K562 (cell line): Measurements from ENCODE around the gene HIRIP3. TPM values are rescaled to one million over a fixed set of nuclear protein-coding genes. Genes with fewer than 3 reads are reported as not detected.

Experiments
- BDP1 ChIP-seq: IDR thresholded peaks from 3 replicates; pipeline ENCODE4 v1.6.1; 2011; ENCODE audit not compliant: insufficient read length, insufficient read depth
- CCAR2 ChIP-seq: fragments of 200-400 bp; formaldehyde crosslinking; IDR thresholded peaks from 2 replicates; pipeline ENCODE4 v1.6.1; 2017; ENCODE audit warnings: mild to moderate bottlenecking, low read depth, low read length
- CTBP1 ChIP-seq: fragments of 450-650 bp; IDR thresholded peaks from 2 replicates; pipeline ENCODE4 v1.6.1; 2016; ENCODE audit warnings: borderline replicate concordance
- FOXK1 ChIP-seq: sonication (generic); formaldehyde crosslinking; IDR thresholded peaks from 2 replicates; pipeline ENCODE4 v1.8.0; 2022; ENCODE audit warnings: missing genetic modification reagents, mild to moderate bottlenecking, borderline replicate concordance
- GTF2A2 ChIP-seq: IDR thresholded peaks from 2 replicates; pipeline ENCODE4 v1.6.1; 2016; ENCODE audit warnings: mild to moderate bottlenecking, missing genetic modification characterization, missing compliant biosample characterization
- KLF10 ChIP-seq: fragments of 250-450 bp; sonication (Bioruptor Pico); IDR thresholded peaks from 2 replicates; pipeline ENCODE4 v1.6.1; 2021; ENCODE audit warnings: matching md5 sums
- MEF2A ChIP-seq: IDR thresholded peaks from 2 replicates; pipeline ENCODE4 v1.6.1; 2011; ENCODE audit warnings: low read depth, mild to moderate bottlenecking, low read length, moderate library complexity; ENCODE audit not compliant: control insufficient read depth
- NELFE ChIP-seq: IDR thresholded peaks from 2 replicates; pipeline ENCODE4 v1.6.1; 2011; ENCODE audit warnings: mild to moderate bottlenecking; ENCODE audit not compliant: insufficient read depth, insufficient read length
- NFRKB ChIP-seq: fragments of 450-650 bp; IDR thresholded peaks from 2 replicates; pipeline ENCODE4 v1.6.1; 2016; ENCODE audit warnings: low read depth
- PHB ChIP-seq: fragments of 250-450 bp; sonication (Bioruptor Pico); IDR thresholded peaks from 2 replicates; pipeline ENCODE4 v1.5.0; 2021
- RHOXF2B ChIP-seq: fragments of 250-450 bp; sonication (Bioruptor Pico); conservative IDR thresholded peaks from 2 replicates; pipeline ENCODE4 v1.5.1; 2021
- SLC30A9 ChIP-seq: fragments of 250-450 bp; sonication (Bioruptor Pico); IDR thresholded peaks from 2 replicates; pipeline ENCODE4 v1.8.0; 2022; ENCODE audit warnings: mild to moderate bottlenecking, moderate library complexity
- SMAD2 ChIP-seq: fragments of 150-350 bp; IDR thresholded peaks from 2 replicates; pipeline ENCODE4 v1.6.1; 2014; ENCODE audit warnings: low read depth, mild to moderate bottlenecking, low read length
- SPI1 ChIP-seq: IDR thresholded peaks from 2 replicates; pipeline ENCODE4 v1.6.1; 2011; ENCODE audit warnings: low read depth, low read length, control low read depth, borderline replicate concordance
- STAG1 ChIP-seq: sonication (generic); formaldehyde crosslinking; IDR thresholded peaks from 2 replicates; pipeline ENCODE4 v1.5.0; 2020; ENCODE audit warnings: missing genetic modification reagents, borderline replicate concordance
- SUPT5H ChIP-seq: fragments of 450-650 bp; IDR thresholded peaks from 2 replicates; pipeline ENCODE4 v1.6.1; 2016
- TAF9B ChIP-seq: fragments of 450-650 bp; IDR thresholded peaks from 2 replicates; pipeline ENCODE4 v1.6.1; 2018; ENCODE audit warnings: mild to moderate bottlenecking; ENCODE audit not compliant: partially characterized antibody
- TEAD2 ChIP-seq: fragments of 450-650 bp; IDR thresholded peaks from 2 replicates; pipeline ENCODE4 v1.6.1; 2016; ENCODE audit warnings: missing genetic modification characterization, control low read depth, missing compliant biosample characterization
- TOE1 ChIP-seq, 2 experiments: fragments of 450-650 bp in 1 of 2; sonication (generic) in 1 of 2; formaldehyde crosslinking in 1 of 2; IDR thresholded peaks; 2 replicates each; pipeline versions ENCODE4 v1.7.1 to v1.8.0; 2016 to 2022; ENCODE audit warnings: borderline replicate concordance in 2 of 2, mild to moderate bottlenecking in 2 of 2, antibody characterized with exemption in 1 of 2, inconsistent platforms in 1 of 2, low read depth in 1 of 2, missing genetic modification reagents in 1 of 2, moderate library complexity in 1 of 2
- ZBTB17 ChIP-seq: fragments of 450-650 bp; formaldehyde crosslinking; IDR thresholded peaks from 2 replicates; pipeline ENCODE4 v1.4.0; 2020; ENCODE audit warnings: mild to moderate bottlenecking
- ZFP36 ChIP-seq: fragments of 150-350 bp; IDR thresholded peaks from 2 replicates; pipeline ENCODE4 v1.6.1; 2018; ENCODE audit warnings: low read length, low read depth; ENCODE audit not compliant: partially characterized antibody
- ZNF146 ChIP-seq: IDR thresholded peaks from one replicate; pipeline ENCODE4 v1.6.1; 2018; ENCODE audit warnings: missing compliant biosample characterization; ENCODE audit not compliant: unreplicated experiment
- polyA plus RNA-seq, 8 experiments: library from polyadenylated mRNA; depleted of rRNA in 4 of 8; stranded (reverse) in 5 of 8; unstranded in 3 of 8; fragments of >200 nt; fragmentation: Nextera tagmentation in 2 of 8; fragmentation: Illumina TruSeq in 1 of 8; extraction: Ambion mirVana in 2 of 8; extraction: Trizol in 1 of 8; gene quantifications; 2 replicates each; pipeline versions ENCODE4 v1.2.1 to v1.2.3, GENCODE V29; 2011 to 2014; ENCODE audit warnings: inconsistent platforms in 1 of 8, missing spikeins in 1 of 8
- total RNA-seq, 7 experiments: library from RNA; depleted of rRNA in 6 of 7; stranded (reverse); fragments of >200 nt in 6 of 7; fragmentation: Illumina TruSeq in 2 of 7; extraction: Trizol in 2 of 7; gene quantifications; 2 replicates each; pipeline versions ENCODE4 v1.2.1 to v1.2.3, GENCODE V29; 2011 to 2021; ENCODE audit warnings: low replicate concordance in 1 of 7
- TF ChIP-seq, protein P1 (sequence below): conservative IDR thresholded peaks from 2 replicates; pipeline ENCODE4 v1.6.1; 2011; ENCODE audit warnings: low read depth, mild to moderate bottlenecking, low read length; ENCODE audit not compliant: control insufficient read depth
- TF ChIP-seq, protein P2 (sequence below): fragments of 450-650 bp; IDR thresholded peaks from 2 replicates; pipeline ENCODE4 v1.6.1; 2016; ENCODE audit warnings: mild to moderate bottlenecking
- TF ChIP-seq, protein P3 (sequence below): fragments of 250-450 bp; sonication (Bioruptor Pico); IDR thresholded peaks from 2 replicates; pipeline ENCODE4 v1.5.1; 2021; ENCODE audit warnings: mild to moderate bottlenecking

The HIRIP3 gene
- total and polyA plus RNA-seq, 9 of the 15 experiments (the other 6 are each of a cell fraction or from before 2014, with no cell fraction given) = 3.3 to 38.2 (median 18.2) TPM

DNA sequence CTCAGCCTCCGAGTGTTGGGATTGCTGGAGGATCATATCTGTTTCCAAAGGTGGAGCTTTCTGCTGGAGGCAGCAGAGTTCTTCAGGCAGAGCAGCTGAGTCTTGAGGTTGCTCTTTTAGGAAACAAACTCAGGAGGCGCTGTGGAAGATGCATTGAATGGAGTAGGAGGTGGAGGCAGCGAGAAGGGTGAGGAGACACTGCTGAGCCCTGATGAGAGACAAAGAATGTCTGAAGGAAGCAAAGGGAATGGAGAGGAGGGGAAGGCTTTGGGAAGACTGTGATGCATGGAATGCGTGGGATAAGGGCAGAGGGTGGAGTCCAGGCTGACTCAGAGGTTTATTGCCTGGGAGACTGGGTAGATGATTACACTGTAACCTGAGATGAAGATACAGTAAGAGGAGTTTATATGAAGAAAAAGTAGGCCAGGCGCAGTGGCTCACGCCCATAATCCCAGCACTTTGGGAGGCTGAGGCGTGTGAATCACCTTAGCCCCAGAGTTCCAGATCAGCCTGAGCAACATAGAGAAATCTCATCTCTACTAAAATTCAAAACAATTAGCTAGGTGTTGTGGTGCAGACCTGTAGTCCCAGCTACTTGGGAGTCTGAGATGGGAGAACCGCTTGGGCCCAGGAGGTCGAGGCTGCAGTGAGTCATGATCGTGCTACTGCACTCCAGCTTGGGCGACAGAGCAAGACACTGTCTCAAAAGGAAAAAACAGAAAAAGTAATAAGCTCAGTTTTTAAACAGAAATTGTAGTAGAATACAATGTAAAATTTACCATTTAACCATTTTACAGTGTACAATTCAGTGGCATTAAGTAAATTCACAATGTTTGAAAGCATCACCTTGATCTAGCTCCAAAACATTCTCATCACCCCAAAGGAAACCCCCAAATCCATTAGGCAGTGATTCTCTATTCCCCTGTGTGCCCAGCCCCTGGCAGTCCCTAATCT lies 51.3 kb downstream of the HIRIP3 start (continued):
- TF ChIP-seq, protein P1, sequence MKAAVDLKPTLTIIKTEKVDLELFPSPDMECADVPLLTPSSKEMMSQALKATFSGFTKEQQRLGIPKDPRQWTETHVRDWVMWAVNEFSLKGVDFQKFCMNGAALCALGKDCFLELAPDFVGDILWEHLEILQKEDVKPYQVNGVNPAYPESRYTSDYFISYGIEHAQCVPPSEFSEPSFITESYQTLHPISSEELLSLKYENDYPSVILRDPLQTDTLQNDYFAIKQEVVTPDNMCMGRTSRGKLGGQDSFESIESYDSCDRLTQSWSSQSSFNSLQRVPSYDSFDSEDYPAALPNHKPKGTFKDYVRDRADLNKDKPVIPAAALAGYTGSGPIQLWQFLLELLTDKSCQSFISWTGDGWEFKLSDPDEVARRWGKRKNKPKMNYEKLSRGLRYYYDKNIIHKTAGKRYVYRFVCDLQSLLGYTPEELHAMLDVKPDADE = no peak
- TF ChIP-seq KLF10 (no peak), ZNF146 (CRISPR knock-in tag) (no peak), PHB (CRISPR knock-in tag) (no peak), NELFE (no peak), ZFP36 (no peak), MEF2A (no peak), NFRKB (no peak), SMAD2 (no peak), SPI1 (no peak), FOXK1 (CRISPR knock-in tag) (0 out of 2 replicates have a peak, but pooled peaks have one; percentile 53), CCAR2 (no peak), TAF9B (no peak), CTBP1 (peak; percentile 90), ZBTB17 (CRISPR knock-in tag) (no peak), TOE1 (IDR thresholded peaks at IDR 0.05; ENCODE audit: borderline replicate concordance) (no peak), TOE1 (CRISPR knock-in tag; IDR thresholded peaks at IDR 0.05; ENCODE audit: borderline replicate concordance, low read depth) (no peak), BDP1 (no peak), TEAD2 (tag) (peak; percentile 15; the same call in 1 of the 2 replicates), GTF2A2 (no peak), STAG1 (no peak), RHOXF2B (no peak), SLC30A9 (CRISPR knock-in tag) (no peak), SUPT5H (no peak)
- TF ChIP-seq, protein P2, sequence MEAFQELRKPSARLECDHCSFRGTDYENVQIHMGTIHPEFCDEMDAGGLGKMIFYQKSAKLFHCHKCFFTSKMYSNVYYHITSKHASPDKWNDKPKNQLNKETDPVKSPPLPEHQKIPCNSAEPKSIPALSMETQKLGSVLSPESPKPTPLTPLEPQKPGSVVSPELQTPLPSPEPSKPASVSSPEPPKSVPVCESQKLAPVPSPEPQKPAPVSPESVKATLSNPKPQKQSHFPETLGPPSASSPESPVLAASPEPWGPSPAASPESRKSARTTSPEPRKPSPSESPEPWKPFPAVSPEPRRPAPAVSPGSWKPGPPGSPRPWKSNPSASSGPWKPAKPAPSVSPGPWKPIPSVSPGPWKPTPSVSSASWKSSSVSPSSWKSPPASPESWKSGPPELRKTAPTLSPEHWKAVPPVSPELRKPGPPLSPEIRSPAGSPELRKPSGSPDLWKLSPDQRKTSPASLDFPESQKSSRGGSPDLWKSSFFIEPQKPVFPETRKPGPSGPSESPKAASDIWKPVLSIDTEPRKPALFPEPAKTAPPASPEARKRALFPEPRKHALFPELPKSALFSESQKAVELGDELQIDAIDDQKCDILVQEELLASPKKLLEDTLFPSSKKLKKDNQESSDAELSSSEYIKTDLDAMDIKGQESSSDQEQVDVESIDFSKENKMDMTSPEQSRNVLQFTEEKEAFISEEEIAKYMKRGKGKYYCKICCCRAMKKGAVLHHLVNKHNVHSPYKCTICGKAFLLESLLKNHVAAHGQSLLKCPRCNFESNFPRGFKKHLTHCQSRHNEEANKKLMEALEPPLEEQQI = no peak
- TF ChIP-seq, protein P3, sequence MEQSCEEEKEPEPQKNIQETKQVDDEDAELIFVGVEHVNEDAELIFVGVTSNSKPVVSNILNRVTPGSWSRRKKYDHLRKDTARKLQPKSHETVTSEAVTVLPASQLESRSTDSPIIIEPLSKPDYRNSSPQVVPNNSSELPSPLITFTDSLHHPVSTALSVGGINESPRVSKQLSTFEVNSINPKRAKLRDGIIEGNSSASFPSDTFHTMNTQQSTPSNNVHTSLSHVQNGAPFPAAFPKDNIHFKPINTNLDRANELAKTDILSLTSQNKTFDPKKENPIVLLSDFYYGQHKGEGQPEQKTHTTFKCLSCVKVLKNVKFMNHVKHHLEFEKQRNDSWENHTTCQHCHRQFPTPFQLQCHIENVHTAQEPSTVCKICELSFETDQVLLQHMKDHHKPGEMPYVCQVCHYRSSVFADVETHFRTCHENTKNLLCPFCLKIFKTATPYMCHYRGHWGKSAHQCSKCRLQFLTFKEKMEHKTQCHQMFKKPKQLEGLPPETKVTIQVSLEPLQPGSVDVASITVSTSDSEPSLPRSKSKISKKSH = no peak
